GM12878 (cell line): ENCODE measurements around the gene HMG20B. TPM values are rescaled to one million over a fixed set of nuclear protein-coding genes. Genes with fewer than 3 reads are reported as not detected.
"Not testable (repeated sequence)": the region's sequence is repeated elsewhere in the genome, so short reads cannot be mapped to it uniquely, and the experiment has no call there.

ENCODE experiments used
- ATAC-seq: fragments of 200-7000 bp; cut with Tn5 transposase; 3 replicates; pipeline ENCODE4 v1.9.1; 2020; ENCODE audit warnings: mild to moderate bottlenecking, moderate library complexity
- BruUV-seq: library from RNA; stranded (reverse); fragments of 400-500 nt; replicated peaks from 2 replicates; lab custom pipeline; 2021; lab: Mats Ljungman, UMichigan
- CTCF ChIA-PET: fragments of 300-600 bp; sonication (Branson Sonifier 250); formaldehyde crosslinking; extraction: SDS; loops from one replicate; lab custom pipeline; 2021; ENCODE audit warnings: inconsistent platforms; lab: Yijun Ruan, JAX
- POLR2A ChIA-PET: fragments of 350-600 bp; formaldehyde crosslinking; extraction: SDS; loops from one replicate; lab custom pipeline; 2021; ENCODE audit warnings: inconsistent platforms; lab: Charles Lee
- RAD21 ChIA-PET: fragments of 300-600 bp; sonication (Branson Sonifier 250); formaldehyde crosslinking; loops from one replicate; lab custom pipeline; 2023; ENCODE audit warnings: antibody characterized with exemption; ENCODE audit not compliant: unreplicated experiment; lab: Charles Lee
- SMC1A ChIA-PET: fragments of 300-600 bp; sonication (Branson Sonifier 250); formaldehyde crosslinking; loops from one replicate; lab custom pipeline; 2023; ENCODE audit not compliant: unreplicated experiment, uncharacterized antibody; lab: Charles Lee
- DNase-seq: peaks from one replicate; pipeline ENCODE4 v3.0.0-alpha.2; 2011; ENCODE audit warnings: low read depth, low spot score
- FAIRE-seq: peaks from 3 replicates; lab custom pipeline; 2011; peaks lifted over from hg19 to GRCh38; lab: Jason Lieb, UNC
- H2AFZ ChIP-seq: 2 replicates; pipeline ENCODE4 v1.6.0; 2011; ENCODE audit warnings: low read depth, low read length, control low read depth; ENCODE audit not compliant: control insufficient read depth
- H3K27ac ChIP-seq: 2 replicates; pipeline ENCODE4 v1.5.1; 2011; ENCODE audit warnings: control low read depth; ENCODE audit not compliant: control insufficient read depth, insufficient read depth
- H3K27me3 ChIP-seq, 2 experiments: replicated peaks in 1 of 2; 2 replicates each; pipeline versions ENCODE4 v1.6.0 to v1.6.1; 2011; ENCODE audit warnings: low read length in 1 of 2; ENCODE audit not compliant: control insufficient read depth in 2 of 2, insufficient read depth in 2 of 2
- H3K36me3 ChIP-seq, 2 experiments: 2 replicates each; pipeline ENCODE4 v1.5.1; 2011; ENCODE audit warnings: low read length in 1 of 2; ENCODE audit not compliant: control insufficient read depth in 2 of 2, insufficient read depth in 2 of 2
- H3K4me1 ChIP-seq: 2 replicates; pipeline ENCODE4 v1.6.1; 2011; ENCODE audit warnings: mild to moderate bottlenecking, low read length, moderate library complexity, mixed read lengths; ENCODE audit not compliant: control insufficient read depth, insufficient read depth
- H3K4me2 ChIP-seq: 2 replicates; pipeline ENCODE4 v1.6.0; 2011; ENCODE audit warnings: control low read depth; ENCODE audit not compliant: control insufficient read depth, insufficient read depth
- H3K4me3 ChIP-seq: fragments of 200-600 bp; sonication (generic); 2 replicates; pipeline ENCODE4 v1.5.1; 2016
- H3K79me2 ChIP-seq: 2 replicates; pipeline ENCODE4 v1.6.0; 2011; ENCODE audit warnings: low read length; ENCODE audit not compliant: control insufficient read depth, insufficient read depth
- H3K9ac ChIP-seq: 2 replicates; pipeline ENCODE4 v1.8.0; 2011; ENCODE audit warnings: low read length, control low read depth, mixed read lengths; ENCODE audit not compliant: control insufficient read depth, insufficient read depth
- H3K9me3 ChIP-seq: replicated peaks from 3 replicates; pipeline ENCODE4 v1.5.1; 2011; ENCODE audit warnings: mild to moderate bottlenecking, low read length; ENCODE audit not compliant: control insufficient read depth, insufficient read depth
- H4K20me1 ChIP-seq: 2 replicates; pipeline ENCODE4 v1.6.0; 2011; ENCODE audit not compliant: control insufficient read depth, insufficient read depth
- ATF2 ChIP-seq: IDR thresholded peaks from 2 replicates; pipeline ENCODE4 v1.6.1; 2012; ENCODE audit warnings: low read length, inconsistent platforms
- BHLHE40 ChIP-seq, 2 experiments: fragments of 450-650 bp in 1 of 2; IDR thresholded peaks; 2 replicates each; pipeline ENCODE4 v1.6.1; 2011 to 2017; ENCODE audit warnings: low read depth in 2 of 2, borderline replicate concordance in 1 of 2, improper control_type of control experiment in 1 of 2, low read length in 1 of 2, mild to moderate bottlenecking in 1 of 2
- FOXK2 ChIP-seq: fragments of 450-650 bp; IDR thresholded peaks from 2 replicates; pipeline ENCODE4 v1.6.1; 2017; ENCODE audit warnings: mild to moderate bottlenecking, moderate library complexity
- HSF1 ChIP-seq: fragments of 150-350 bp; IDR thresholded peaks from 2 replicates; pipeline ENCODE4 v1.6.1; 2014; ENCODE audit warnings: mild to moderate bottlenecking, low read depth, low read length
- MTA3 ChIP-seq: IDR thresholded peaks from 2 replicates; pipeline ENCODE4 v1.6.1; 2012; ENCODE audit warnings: low read length, inconsistent platforms, borderline replicate concordance
- RAD21 ChIP-seq: IDR thresholded peaks from 2 replicates; pipeline ENCODE4 v1.6.1; 2011; ENCODE audit warnings: mild to moderate bottlenecking, low read depth, low read length, moderate library complexity; ENCODE audit not compliant: insufficient read depth
- RBBP5 ChIP-seq: fragments of 200-600 bp; sonication (generic); conservative IDR thresholded peaks from 2 replicates; pipeline ENCODE4 v1.6.1; 2016
- SKIL ChIP-seq: fragments of 450-650 bp; IDR thresholded peaks from 2 replicates; pipeline ENCODE4 v1.6.1; 2017; ENCODE audit warnings: mild to moderate bottlenecking, low read depth, inconsistent platforms; ENCODE audit not compliant: poor library complexity, severe bottlenecking
- SMAD1 ChIP-seq: fragments of 450-650 bp; IDR thresholded peaks from 2 replicates; pipeline ENCODE4 v1.6.1; 2018; ENCODE audit warnings: mild to moderate bottlenecking, low read depth; ENCODE audit not compliant: partially characterized antibody
- SMC3 ChIP-seq: IDR thresholded peaks from 2 replicates; pipeline ENCODE4 v1.6.1; 2011; ENCODE audit warnings: low read length, improper control_type of control experiment, borderline replicate concordance
- STAT3 ChIP-seq: IDR thresholded peaks from 2 replicates; pipeline ENCODE4 v1.6.1; 2011; ENCODE audit warnings: low read depth, low read length, improper control_type of control experiment
- ZSCAN29 ChIP-seq: fragments of 450-650 bp; IDR thresholded peaks from 2 replicates; pipeline ENCODE4 v1.6.1; 2017; ENCODE audit warnings: mild to moderate bottlenecking, moderate library complexity
- ZZZ3 ChIP-seq: IDR thresholded peaks from 2 replicates; pipeline ENCODE4 v1.6.1; 2011; ENCODE audit warnings: low read depth; ENCODE audit not compliant: control insufficient read depth, insufficient read length
- WGBS: methylation state at CpG from one replicate; pipeline ENCODE4 v1.1.6; 2016; ENCODE audit warnings: low lambda C conversion rate; ENCODE audit not compliant: insufficient replicate concordance, insufficient coverage; ENCODE audit errors: missing lambda C conversion rate; 5-methylcytosine and 5-hydroxymethylcytosine counted together
- in situ Hi-C: fragments of 300-500 bp; cut with MboI; formaldehyde crosslinking; loops from 9 replicates; pipeline ENCODE4 v1.14.3; 2018; ENCODE audit warnings: mixed read lengths
- intact Hi-C: fragments of 100-400 bp; cut with micrococcal nuclease; formaldehyde crosslinking; loops from one replicate; pipeline ENCODE4 v1.14.2; 2022; ENCODE audit not compliant: unreplicated experiment
- polyA plus RNA-seq, 11 experiments: library from polyadenylated mRNA; depleted of rRNA in 4 of 11; unstranded in 6 of 11; stranded (reverse) in 5 of 11; fragments of >200 nt; fragmentation: Nextera tagmentation in 4 of 11; fragmentation: Illumina TruSeq in 1 of 11; extraction: Ambion mirVana in 4 of 11; extraction: Trizol in 1 of 11; gene quantifications; 1 replicate in 1 of 11; 2 replicates in 10 of 11; pipeline versions ENCODE4 v1.2.1 to v1.2.3, GENCODE V29; 2011 to 2016; ENCODE audit warnings: inconsistent platforms in 2 of 11, missing spikeins in 2 of 11, low read depth in 1 of 11
- total RNA-seq, 4 experiments: library from RNA; depleted of rRNA in 3 of 4; stranded (reverse); fragments of >200 nt in 3 of 4; fragmentation: Illumina TruSeq in 1 of 4; extraction: Trizol in 1 of 4; gene quantifications; 2 replicates each; pipeline versions ENCODE4 v1.2.1 to v1.2.3, GENCODE V29; 2013 to 2021

HMG20B gene
- total and polyA plus RNA-seq, 10 of the 15 experiments (the other 5 are each of a cell fraction or from before 2014, with no cell fraction given), result 0.37 to 92.7 (median 47.0) TPM

- intact Hi-C loops, H3K9ac ChIP-seq, in situ Hi-C loops, H3K79me2 ChIP-seq, ATAC-seq, H2AFZ ChIP-seq, H4K20me1 ChIP-seq, SMC1A ChIA-PET, H3K9me3 ChIP-seq, DNase-seq, H3K27ac ChIP-seq, BruUV-seq, POLR2A ChIA-PET, FAIRE-seq, H3K4me1 ChIP-seq, H3K4me2 ChIP-seq, RAD21 ChIA-PET, H3K27me3 ChIP-seq, CTCF ChIA-PET, H3K4me3 ChIP-seq: not testable (repeated sequence)
- 100% methylated on average over 2 of the region's 7 CpGs for WGBS
- H3K36me3 ChIP-seq, result peaks cover 3 to 46% of the 10 kb centered on the region in 2 experiments; a peak in 3 of 4 replicates
These were observed 43.4 kb upstream of the HMG20B start for GRCh38 chr19:3529299-3529698.

- CTCF ChIA-PET, result no interaction called here
- TF ChIP-seq ZZZ3 (no peak), FOXK2 (no peak), HSF1 (no peak), BHLHE40 (IDR thresholded peaks at IDR 0.05; ENCODE audit: borderline replicate concordance in 1 of 2, low read depth in 2 of 2, low read length in 1 of 2) (no peak), SKIL (no peak), RAD21 (no peak), ZSCAN29 (no peak), ATF2 (no peak), SMAD1 (no peak), STAT3 (no peak), RBBP5 (no peak), MTA3 (no peak), SMC3 (no peak)
These were observed 42.4 kb upstream of the HMG20B start for GRCh38 chr19:3530389-3530788.

More at GRCh38 chr19:3530389-3530788, 42.4 kb upstream of the HMG20B start:
- no peak for DNase-seq
- Histone ChIP-seq H3K9me3 (no peaks in the 10 kb centered on the region), H3K27me3 (no peaks in the 10 kb centered on the region), H3K27ac (no peak overlapping the region), H3K9ac (no peak overlapping the region), H3K79me2 (no peaks in the 10 kb centered on the region), H4K20me1 (no peaks in the 10 kb centered on the region), H3K4me1 (no peaks in the 10 kb centered on the region), H2AFZ (no peak overlapping the region), H3K4me2 (no peak overlapping the region), H3K36me3 (peaks cover 11 to 47% of the 10 kb centered on the region in 2 experiments), H3K4me3 (no peak overlapping the region)
- RAD21 ChIA-PET, result no interaction called here
- POLR2A ChIA-PET, result no interaction called here
- 97% methylated on average over 12 of the region's 12 CpGs for WGBS
- no TSS peak for BruUV-seq
- FAIRE-seq, result no peak
- SMC1A ChIA-PET, result no interaction called here
- intact Hi-C loops, result no loop called here
- in situ Hi-C loops, result no loop called here
- no peak for ATAC-seq
